NCI-H748 (cell line): ENCODE data around the gene LUM.

ENCODE experiments used
- DNase-seq: peaks from one replicate; lab custom pipeline; 2025; ENCODE audit not compliant: unreplicated experiment; lab: John Stamatoyannopoulos, UW

The LUM gene

DNA sequence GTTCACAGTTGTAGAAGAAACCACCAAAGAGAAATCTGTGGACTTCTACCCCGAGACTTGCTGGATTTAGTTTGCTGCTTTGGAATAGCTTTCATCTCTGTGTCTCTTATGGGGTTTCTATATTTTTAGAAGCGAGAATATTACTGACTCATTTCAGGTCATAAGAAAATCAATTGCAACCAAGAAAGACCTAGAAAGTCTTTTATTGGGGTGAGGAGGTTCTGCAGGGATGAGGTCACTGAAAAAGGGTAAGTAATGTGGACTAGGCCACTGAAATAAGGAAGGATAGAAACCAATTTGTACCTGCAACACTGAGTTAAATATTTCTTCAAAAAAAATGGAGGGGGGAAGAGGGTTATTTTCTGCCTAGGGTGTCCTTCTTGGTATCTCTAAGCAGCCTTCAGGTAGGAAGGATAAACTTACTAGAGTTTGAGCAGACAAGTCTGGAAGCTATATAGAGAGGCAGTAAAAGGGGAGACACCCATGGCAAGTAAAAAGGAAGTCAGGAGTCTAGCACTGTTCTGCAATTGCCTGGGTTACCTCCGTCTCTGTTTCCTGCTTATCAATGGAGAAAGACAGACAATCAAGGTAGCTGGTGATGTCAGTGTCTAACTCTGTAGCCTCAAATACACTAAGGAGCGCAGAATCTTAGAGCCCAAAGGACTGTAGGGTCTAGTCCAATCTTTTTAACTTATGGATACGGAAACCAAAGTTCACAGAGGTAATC lies 33.9 kb downstream of the LUM start:
- no peak for DNase-seq

GRCh38 chr12:91074851-91075250 lies 36.4 kb downstream of the LUM start:
- peak; percentile 31 for DNase-seq

DNA sequence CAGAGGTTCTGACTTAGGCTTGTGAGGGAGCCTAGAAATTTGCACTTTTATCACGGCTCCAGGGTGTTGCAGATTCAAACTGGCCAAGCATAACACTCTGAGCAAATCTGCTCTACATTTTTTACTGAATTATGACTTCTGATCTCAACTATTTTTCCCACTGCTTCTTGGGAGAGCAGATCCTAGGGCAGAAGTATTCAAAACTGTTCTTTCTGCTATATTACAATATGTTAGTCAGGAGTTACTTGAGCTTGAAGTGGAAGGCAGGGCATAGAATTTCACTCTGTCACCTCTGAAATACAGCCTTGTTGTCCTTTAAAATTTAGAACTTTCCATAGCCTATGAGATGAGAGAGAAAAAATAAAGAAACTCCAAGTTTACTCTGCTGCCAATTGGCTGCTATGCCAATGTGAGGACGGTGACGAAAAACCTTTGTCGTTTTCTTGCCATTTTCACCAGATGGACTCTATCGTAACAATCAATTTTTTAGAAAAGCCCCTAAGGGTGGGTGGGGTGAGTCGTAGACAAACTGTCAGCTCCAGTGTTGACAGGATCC lies 37.1 kb downstream of the LUM start:
- DNase-seq, result no peak

DNA sequence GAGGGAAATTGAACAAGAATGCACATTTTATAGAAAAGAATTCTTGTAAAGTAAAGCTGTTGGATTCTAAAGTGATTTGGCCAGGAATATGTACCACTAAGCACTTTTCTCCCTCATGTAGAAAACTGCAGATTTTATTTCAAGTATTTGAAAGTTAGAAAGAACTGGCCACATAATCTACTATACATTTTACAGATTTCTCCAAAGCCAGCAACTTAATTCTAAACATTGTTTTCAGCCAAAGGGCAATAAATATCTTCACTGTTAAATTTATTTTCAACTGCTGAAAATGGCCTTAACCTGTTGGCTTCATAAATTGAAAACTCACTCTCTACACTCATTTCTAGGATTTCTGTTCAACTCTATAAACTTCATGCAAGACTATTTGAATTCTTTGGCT lies 37.9 kb downstream of the LUM start:
- no peak for DNase-seq

DNA sequence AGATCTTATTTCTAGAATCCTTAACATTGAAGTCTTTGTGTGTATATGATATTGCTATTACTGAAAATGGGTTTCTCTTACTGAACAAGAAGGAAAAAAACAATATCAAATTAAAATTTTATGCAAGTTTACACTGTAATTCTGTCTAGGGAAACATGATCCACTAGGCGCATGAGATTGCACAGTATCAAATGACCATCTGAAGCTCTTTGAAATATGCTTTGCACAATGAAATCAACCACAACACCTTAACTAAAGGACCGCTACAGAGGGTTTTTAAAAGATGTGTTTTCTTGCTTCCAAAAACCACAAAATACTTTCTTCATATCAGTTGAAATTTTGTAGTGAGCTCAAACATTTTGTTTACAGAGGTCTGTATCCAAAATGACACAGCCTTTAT lies 38.4 kb downstream of the LUM start:
- peak; percentile 41 for DNase-seq

GRCh38 chr12:91070936-91071335 lies 40.4 kb downstream of the LUM start:
- DNase-seq, result no peak

- no peak for DNase-seq
Observed at GRCh38 chr12:91065396-91065795, 45.9 kb downstream of the LUM start.

DNA sequence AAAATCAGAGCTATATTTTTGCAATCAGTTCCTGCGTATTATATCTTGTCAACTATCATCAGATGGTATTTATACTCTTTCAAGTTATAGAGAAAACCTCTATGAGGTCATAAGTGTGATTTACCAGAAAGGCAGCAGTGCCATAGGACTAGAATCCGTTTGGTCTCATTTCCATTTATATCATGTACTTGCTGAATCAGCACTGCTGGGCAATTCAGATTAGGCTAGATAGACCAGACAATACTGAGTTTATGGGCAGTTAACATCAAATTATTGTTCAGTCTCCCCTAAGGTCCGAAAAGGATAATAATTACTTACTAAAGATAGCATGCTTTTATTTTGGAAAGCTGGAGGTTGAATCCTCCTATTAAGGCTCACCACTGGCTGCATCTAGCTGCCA lies 46.7 kb downstream of the LUM start:
- DNase-seq, result no peak

- no peak for DNase-seq
Observed at GRCh38 chr12:91061091-91061490, 50.2 kb downstream of the LUM start.

- DNase-seq, result no peak
Observed at GRCh38 chr12:91059211-91059610, 52.1 kb downstream of the LUM start.

GRCh38 chr12:91058786-91059185 lies 52.5 kb downstream of the LUM start:
- DNase-seq, result no peak

- DNase-seq, result no peak
Observed at GRCh38 chr12:91057368-91058165, 53.7 kb downstream of the LUM start, which contains the start of gene KERA. TSS of gene KERA (minus strand) at chr12:91058024. CDS start at chr12:91056281, 1,743 bp downstream.

DNA sequence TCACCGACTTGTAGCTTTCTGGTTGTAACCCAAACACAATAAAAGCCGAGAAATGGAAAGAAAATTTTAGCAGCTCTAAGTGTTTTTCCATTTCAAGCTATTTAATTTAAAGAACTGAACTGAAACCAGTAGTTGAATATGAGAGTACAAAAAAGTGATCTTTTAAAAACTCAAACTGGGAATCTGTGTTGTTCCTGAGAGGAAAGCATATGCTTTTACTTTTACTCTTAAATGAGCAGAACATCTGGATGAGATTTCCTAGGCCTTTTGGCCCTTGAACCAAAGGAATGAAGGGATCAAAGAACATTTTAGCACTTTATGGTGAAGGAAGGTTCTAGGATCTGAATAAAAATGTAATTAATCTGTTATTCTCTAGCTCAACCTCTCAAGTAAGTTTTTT lies 54.8 kb downstream of the LUM start:
- DNase-seq, result no peak

GRCh38 chr12:91055976-91056375 lies 55.3 kb downstream of the LUM start:
- DNase-seq, result no peak

DNA sequence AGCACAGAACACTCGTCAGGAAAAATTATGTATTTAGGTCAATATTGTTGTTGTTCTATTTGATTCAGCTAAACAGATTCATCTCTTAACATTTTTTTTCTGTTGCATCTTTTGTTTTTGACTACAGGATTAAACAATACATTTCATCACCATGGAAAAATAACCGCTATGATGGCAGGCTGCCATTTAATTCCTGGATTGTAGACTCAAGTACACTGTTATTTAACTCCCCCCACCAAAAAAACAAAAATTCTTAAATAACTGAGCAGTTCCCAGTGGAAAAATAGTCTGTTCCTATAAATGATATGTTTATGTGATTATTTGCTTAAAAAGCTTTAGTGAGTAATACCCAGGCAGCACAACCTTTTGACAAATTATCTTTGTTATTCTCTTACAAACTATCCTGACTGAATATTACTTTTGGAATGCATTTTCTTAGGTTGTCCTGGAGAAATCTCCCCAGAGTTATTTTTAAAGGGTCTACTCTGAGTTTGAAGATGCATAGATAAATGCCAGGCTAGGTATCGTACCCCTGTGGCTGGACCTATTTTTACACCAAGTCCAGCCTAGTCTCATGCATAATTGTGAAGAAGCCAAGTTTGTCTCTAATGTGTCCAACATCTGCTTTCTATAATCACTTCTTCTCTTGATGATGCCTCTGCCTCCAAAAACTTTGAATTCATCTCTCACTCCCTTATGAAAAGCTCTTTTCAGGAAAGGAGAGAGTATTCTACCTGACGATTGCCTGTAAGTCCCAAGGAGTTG lies 57.2 kb downstream of the LUM start:
- no peak for DNase-seq
